Cortex of kidney (tissue), 1 donor: Measurements from ENCODE around the gene SPATS1.
"Not testable (repeated sequence)": the region's sequence is repeated elsewhere in the genome, so short reads cannot be mapped to it uniquely, and the experiment has no call there.

ENCODE experiments used
- DNase-seq: peaks from one replicate; lab custom pipeline; 2025; lab: John Stamatoyannopoulos, UW

Gene SPATS1

DNA sequence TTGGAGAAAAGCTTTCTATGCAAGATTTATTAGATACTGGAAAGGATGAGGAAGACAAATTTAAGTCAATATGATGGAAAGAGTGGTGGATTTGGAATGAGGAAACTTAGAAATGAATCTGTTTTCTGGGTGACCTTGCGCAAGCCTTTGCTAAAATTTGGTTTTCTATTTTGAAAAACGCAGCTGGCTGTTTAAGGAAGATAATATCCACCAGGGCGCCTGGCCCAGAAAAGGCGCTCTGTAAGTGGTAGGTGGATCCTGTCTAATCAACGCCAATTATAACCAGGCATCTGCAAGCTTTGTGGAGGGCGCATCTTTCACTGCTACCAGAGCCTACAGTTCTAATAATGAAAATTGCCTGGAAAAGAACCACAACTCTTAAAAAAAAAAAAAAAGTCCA, 398 bp upstream of the SPATS1 start:
- DNase-seq, result no peak

DNA sequence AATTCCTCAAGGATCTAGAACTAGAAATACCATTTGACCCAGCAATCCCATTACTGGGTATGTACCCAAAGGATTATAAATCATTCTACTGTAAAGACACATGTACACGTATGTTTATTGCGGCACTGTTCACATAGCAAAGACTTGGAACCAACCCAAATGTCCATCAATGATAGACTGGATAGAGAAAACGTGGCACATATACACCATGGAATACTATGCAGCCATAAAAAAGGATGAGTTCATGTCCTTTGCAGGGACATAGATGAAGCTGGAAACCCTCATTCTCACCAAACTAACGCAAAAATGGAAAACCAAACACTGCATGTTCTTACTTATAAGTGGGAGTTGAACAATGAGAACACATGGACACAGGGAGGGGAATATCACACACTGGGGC, 4.4 kb downstream of the SPATS1 start:
- not testable (repeated sequence) for DNase-seq

DNA sequence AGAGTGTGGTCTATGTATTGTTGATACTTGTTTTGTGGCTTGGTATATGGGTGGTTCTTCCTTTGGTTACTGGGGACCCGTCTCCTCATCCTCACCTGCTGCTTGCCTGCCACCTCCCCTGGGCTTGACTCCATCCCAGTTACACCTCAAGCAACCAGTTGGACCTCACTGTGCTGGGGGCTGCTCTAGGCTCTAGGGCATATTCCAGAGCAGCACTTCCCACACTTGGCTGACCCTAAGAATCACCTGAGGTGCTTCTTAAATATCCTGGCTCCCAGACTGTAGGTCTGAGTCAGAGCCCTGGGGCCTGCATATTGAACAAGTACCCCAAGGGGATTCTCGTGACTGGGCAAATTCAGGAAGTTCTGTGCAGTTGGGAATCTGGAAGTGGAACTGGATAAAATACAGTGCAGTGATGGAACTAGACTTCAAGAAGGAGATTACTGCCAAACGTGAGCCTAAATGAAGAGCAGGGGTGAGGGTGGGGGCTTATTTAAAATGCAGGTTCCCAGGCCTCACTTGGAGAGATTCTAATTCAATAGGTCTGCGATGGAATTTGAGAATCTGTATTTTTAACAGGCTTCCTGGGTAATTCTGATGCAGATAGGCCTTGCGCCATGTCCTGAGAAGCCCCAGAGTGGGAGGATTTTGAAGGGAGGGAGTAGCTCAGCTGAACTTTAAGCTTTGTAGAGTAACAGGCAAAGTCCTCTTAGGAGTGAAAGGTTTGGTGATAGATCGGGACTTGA, 7.6 kb downstream of the SPATS1 start:
- no peak for DNase-seq

DNA sequence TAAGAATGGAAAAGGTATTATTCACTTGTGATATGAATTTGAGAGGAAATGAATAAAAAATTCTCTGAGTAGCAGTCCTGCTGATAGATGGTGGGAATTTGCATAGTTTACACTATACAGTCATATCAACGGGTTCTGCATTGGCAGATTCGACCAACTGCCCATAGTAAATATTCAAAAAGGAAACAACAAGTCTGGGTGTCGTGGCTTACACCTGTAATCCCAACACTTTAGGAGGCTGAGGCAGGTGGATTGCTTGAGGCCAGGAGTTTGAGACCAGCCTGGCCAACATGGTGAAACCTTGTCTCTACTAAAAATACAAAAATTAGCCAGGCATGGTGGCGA, 8.2 kb downstream of the SPATS1 start:
- not testable (repeated sequence) for DNase-seq

DNA sequence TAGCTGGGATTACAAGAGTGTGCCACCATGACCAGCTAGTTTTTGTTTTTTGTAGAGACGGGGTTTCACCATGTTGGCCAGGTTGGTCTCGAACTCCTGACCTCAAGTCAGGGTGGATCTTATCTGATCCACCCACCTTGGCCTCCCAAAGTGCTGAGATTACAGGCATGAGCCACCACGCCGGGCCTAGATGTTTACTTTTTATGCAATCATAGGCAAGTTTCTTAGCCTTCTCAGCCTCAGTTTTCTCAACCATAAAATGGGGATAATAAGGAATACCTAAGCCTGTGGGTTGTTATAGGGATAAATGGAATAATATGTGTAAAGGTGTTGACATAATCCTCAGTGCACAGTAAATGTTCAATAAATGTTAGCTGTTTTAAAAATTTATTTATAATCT, 9.8 kb downstream of the SPATS1 start:
- DNase-seq, result no peak

DNA sequence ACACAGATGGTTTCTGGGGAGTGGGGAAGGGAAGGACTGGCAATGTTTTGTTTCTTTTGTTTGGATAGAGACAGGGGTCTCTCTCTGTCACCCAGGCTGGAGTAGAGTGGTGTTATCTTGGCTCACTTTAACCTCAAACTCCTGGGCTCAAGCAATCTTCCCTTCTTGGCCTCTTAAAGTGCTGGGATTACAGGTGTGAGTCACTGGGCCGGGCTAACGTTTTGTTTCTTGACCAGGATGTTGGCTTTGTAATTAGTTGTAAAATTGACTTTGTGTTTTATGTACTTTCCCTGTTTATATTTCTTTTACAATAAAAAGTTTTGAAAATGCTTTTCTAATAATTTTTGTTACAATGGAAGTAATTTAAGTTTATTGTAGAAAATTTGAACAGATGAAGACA, 10.9 kb downstream of the SPATS1 start:
- no peak for DNase-seq

DNA sequence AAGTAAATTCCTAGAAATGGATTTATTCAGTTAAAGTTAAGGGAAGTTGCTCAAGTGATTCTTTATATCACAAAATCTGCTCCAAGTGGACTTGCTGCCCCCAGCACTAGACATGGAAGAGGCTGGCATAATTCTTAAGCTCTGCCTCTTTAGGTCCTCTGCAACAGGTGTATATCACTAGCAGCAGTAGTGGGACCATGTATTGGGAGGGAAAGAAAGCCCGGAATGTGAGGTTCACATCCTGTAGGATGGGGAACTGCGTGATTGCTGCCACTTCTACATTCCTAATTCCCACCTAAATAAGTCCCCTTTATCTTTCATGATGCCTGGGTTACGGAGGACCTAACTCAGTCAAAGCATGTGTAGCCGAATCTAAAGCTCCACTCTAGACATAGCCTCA, 13.2 kb downstream of the SPATS1 start:
- DNase-seq, result no peak

DNA sequence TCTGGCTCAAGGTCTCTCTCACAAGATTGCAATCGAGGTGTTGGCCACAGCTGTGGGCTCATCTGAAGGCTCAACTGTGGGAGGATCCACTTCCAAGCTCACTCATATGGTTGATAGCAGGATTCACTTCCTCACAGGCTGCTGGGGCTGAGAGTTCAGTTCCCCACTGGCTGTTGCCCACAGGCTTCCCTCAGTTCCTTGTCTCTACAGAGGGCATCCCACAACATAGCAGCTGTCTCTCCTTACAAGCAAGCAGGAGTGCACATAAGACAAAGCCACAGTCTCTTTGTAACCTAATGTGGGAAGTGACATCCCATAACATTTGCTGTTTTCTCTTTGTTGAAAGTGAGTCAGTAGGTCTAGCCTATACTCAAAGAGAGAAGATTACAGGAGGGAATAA, 14.0 kb downstream of the SPATS1 start:
- DNase-seq, result no peak

DNA sequence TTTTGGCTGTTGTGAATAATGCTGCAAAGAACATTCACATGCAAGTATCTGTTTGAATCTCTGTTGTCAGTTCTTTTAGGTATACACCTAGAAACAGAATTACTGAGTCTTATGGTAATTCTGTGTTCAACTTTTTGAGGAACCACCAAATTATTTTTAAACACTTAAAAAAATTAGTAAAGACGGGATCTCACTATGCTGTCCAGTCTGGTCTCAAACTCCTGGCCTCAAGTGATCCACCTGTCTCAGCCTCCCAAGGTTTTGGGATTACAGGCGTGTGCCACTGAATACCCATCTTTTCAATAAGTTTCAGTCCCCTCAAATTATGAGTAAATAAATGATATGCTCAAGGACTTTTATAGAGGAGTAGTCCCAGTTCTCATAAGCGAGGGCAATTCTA, 17.5 kb downstream of the SPATS1 start:
- no peak for DNase-seq

DNA sequence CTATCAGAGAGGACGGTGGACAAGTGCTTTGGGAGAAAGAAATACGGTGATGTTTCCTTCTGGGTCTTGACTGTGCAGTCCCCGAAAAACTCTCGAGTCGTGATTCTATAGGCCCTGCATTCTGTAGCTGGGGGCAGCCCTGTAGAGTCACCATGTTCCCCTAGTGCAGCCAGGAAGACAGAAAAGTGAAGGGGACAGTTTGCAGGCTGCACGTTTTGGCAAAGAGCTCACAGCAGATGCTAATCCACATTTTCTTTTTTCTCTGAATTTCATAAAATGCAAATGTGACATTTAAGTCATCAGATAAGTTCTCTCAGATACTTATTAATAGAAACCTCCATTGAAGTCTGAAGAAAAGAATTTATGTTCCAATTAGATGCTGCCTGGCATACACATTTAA, 19.5 kb downstream of the SPATS1 start:
- DNase-seq, result no peak

DNA sequence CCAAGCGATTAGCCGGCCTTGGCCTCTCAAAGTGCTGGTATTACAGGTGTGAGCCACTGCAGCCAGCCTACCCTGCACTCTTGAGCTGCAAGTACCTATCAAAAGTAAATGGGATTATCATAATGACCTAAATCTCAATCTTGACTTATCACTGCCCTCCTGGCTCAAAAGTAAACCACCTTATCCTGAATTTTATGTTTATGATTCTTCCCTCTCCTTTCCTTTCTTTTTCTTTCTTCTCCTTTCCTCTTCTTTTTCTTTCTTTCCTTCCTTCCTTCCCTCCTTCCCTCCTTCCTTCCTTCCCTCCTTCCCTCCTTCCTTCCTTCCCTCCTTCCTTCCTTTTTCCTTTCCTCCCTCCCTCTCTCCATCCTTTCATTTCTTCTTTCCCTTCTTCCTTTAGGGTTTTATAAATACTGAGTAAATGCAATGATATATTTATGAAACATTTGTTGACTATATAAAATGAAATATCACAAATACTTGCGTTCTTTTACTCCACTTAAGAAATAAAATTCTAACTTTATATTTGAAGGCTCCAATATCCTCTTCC, 21.0 kb downstream of the SPATS1 start:
- no peak for DNase-seq

DNA sequence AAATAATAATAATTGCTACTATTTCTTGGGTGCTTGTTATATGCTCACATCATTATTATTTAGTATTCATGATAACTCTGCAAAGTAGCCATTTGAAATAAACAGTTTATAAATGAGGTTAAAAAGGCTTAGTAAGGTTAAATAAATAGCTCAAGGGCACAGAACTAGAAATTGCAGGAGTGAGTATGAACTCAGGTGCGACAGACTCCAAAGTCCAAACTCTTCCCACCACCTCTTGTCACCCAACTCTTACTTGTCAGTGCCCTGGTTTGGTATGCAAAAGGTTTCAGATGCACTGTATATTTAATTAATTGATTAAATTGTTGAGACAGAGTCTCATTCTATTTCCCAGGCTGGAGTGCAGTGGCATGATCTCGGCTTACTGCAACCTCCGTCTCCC, 24.3 kb downstream of the SPATS1 start:
- DNase-seq, result no peak

DNA sequence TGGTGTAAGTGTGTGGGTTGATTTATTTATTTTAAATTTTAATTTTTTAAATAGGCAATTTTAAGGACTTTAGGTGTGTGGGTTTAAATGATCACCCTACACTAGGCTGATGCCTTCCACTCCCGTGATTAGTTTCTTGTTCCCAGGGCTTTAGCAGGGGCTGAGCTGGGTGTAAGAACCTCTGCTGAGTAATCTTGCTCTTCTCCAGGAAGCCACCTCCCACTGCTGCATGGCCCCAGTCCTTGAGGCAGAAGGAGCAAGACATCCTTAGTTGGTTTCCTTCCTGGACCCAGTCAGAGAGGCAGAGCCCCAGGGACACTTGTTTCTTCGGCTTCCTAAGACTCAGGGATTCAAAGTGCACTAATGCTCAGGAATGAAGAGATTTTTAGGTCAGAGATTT, 25.2 kb downstream of the SPATS1 start:
- no peak for DNase-seq

DNA sequence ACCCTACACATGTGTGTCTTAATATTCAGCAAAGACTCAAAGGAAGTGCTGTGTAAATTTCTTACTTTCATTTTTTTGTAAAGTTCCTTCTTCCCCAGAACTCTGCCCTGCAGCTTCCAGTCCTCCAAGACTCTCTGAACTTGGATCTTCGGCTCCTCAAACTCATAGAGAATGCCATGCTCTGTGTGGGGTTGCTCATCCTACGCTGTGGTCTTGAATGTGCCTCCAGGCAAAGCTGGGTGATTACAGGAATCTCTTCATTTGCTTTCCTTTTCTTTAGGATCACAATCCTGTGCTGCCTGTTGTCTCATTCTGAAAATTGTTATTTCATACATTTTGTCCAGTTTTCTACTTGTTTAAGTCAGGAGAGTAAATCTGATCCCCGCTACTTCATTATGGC, 30.6 kb downstream of the SPATS1 start:
- DNase-seq, result no peak

DNA sequence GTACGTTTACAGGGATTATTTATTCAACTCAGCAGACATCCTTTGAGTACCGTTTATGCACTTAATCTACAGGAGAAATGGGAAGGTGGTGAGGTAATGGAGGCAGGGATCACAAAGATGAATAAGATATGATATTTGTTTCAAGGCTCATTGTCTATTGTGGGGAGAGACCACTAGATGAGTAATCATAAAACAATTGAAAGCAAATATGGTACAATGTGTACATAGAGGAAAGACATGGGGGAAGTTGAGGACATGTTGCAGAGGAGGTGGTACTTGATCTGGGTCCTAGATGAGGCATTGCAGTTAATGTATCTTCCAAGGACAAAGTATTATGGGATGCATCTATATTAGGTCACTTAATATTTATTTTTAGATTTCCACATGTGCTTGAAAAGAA, 31.3 kb downstream of the SPATS1 start:
- DNase-seq, result no peak

DNA sequence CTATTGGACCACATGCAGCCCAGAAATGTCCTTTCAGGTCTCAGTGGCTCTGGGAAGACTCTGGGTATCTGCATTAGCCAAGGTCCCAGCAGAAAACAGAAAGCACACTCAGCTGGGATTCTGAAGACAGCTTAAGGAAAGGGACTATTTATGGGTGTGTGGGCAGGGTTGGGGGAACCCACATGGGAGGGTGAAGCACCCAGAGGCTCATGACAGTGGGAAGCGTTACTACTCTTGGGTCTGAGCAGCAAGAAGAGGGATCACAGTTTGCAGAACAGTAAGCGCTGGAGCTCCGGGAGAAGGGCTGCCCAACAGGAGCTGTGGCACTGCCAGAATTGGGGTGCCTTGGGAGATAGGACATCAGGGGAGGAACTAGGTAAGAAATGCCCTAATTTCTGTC, 32.6 kb downstream of the SPATS1 start:
- no peak for DNase-seq

DNA sequence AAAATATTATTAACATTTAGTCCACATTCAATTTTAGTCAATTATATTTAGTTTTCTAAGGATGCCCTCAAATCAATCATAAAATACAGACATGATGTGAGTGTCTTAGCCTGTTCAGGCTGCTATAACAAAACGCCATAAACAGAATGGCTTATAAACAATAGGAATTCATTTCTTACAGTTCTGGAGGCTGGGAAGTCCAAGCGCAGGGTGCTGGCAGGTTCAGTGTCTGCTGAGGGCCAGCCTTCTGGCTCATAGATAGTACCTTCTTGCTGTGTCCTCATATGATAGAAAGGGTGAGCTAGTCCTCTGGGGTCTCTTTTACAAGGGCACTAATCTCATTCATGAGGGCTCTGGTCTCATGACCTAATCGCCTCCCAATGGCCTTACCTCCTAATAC, 35.0 kb downstream of the SPATS1 start:
- no peak for DNase-seq

DNA sequence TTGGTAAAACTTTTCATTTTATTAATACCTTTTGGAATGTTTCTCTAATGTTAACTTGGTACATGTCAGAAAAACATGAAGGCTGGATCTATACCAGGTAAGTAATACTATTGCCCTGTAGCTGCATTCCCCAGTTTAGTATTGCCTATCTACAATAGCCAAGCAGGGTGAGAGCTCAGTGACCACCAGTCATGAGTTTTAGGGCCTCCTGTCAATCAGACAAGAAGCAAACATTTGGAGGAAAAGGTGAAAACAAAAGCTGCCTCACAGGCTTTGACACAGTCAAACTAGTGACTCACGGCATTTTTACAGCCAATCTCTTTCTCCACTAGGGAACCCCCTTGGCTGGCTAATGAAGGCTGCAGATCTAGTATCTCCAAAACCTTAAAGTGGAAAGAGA, 35.5 kb downstream of the SPATS1 start:
- DNase-seq, result no peak

DNA sequence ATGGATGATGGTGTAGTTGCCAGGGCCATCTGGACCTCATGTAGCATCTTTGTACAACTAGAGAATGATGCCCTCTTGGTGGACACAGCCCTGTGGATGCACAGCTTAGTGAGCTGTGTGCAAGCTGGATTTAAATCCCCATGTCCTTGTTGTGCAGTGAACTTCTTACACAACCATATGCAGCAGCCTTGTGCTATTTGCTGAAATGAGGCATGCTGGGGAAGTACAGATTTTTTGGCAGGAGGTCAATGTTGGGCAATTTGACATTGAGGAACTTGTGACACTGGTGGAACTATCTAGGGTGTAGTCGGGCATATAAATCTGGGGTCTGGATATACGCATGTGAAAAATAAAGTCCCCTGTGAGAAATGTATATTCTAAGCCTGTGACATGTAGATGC, 39.3 kb downstream of the SPATS1 start:
- DNase-seq, result no peak

DNA sequence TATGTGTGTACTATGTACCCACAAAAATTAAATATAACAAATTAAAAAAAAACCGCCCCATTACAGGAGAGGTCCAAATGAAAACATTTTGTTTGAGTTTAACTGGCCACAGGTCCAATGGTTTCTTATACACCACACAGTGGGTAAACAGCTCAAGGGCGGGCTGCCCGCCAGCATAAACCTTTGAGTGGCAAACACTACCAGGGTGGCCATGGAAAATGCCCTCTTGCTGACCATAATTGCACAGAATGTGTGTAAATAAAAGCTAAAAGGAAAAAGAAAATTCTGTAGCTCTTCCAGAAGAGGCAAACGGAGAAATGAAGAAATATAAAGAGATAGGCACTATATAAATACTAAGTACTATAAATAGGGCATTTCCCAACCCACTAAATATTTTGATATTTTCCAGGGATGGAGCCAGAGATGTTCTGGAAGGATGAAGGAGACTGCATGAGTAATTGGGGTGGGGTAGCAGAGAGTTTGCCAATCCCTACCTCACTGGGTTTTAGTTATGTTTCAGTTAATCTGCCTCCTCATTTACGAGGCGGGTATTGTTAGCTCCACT, 44.0 kb downstream of the SPATS1 start:
- no peak for DNase-seq

DNA sequence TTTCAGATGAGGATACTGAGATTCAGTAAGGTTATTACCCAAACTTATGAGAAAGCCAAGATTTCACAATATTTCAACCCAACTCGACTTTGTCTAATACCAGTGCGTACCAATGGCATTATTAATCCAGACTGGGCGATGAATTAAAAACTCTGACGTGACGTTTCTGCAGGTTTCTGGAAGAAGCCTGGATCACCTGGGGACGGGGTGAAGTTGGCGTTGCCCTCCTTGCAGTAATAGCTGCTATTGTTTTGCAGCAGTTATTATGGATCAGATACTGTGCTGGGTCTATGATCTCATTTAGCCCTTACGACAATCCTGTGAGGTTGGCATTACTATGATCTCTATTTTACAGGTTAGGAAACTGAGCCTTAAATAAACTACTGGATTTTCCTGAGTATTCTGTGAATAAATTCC, 44.5 kb downstream of the SPATS1 start:
- no peak for DNase-seq

DNA sequence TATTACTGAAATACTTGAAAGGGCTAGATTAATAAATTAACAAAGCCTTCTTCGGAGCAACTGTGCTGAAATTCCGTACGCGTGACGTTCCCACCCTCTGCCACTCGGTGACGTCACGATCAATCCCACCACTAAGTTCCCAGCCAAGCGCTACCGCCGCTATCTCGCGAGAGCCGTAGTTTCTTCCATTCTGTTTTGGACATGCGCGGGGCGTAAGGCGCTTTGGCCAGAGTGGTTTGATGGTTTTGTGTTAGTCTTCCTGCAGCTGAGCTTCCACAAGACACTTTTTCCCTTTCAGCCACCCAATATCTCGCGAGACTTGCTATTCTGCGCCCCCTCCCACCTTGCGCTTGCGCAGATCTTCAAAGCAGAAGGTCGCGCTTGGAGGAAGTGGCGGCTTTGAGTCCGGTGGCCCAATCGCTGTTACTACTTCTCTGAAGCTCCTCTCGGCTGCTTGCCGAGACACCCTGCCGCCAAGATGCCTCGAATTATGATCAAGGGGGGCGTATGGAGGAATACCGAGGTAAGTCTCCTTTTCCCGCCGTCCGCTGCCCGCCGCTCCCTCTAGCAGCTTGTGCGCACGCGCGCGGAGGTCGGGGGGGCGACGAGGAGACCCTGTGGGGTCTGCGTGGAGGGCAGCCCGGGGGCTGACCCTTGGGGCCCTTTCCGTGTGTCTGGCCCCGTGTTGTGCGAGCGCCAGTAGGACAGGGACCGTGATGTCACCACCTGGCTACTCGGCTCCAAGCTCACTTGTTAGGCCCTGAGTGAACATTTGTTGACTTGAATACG, 45.1 kb downstream of the SPATS1 start, which contains the start of gene CDC5L:
Gene CDC5L (plus strand): TSS at position 361 of the 789 bp plus-strand sequence. CDS start 118 bp downstream, at position 479.
- DNase-seq, result peak; percentile 38

DNA sequence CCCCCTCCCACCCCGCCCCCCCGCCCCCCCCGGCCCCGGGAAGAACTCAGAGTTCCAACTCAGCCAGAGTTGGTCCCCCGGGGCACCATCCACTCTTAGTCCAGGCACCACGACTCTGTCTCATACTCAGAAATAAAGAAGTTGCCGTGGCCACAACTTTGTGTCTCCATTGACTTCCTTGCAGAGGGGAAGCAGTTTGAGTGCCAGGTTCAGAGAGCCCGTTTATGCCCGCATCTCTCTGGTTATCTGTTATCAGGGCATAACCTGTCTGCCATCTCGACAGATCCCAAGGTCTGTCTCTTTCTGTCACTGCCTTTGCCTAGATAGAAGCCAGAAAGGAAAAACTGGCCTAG, 45.7 kb downstream of the SPATS1 start:
- DNase-seq, result no peak
